SK-N-SH (cell line): ENCODE data around the gene BRINP2. TPM values are rescaled to one million over a fixed set of nuclear protein-coding genes. Genes with fewer than 3 reads are reported as not detected.

Source experiments
- CTCF ChIA-PET: fragments of 300-600, 350-600 bp; formaldehyde crosslinking; extraction: SDS; loops from one replicate; lab custom pipeline; 2021; lab: Yijun Ruan, JAX
- POLR2A ChIA-PET: fragments of 350-600 bp; sonication (Branson Sonifier 250); formaldehyde crosslinking; extraction: SDS; loops from one replicate; lab custom pipeline; 2020; ENCODE audit warnings: antibody characterized with exemption, inconsistent platforms; lab: Yijun Ruan, JAX
- DNase-seq: peaks from one replicate; pipeline ENCODE4 v3.0.0; 2012
- H2AFZ ChIP-seq: fragments of 200-600 bp; sonication (generic); 2 replicates; pipeline ENCODE4 v1.8.1; 2016; ENCODE audit warnings: antibody characterized with exemption, mild to moderate bottlenecking, low read depth
- H3F3A ChIP-seq: fragments of 200-600 bp; sonication (generic); replicated peaks from 2 replicates; pipeline ENCODE3; 2016; ENCODE audit warnings: antibody characterized with exemption, mild to moderate bottlenecking; ENCODE audit not compliant: insufficient read depth
- H3K27ac ChIP-seq, 2 experiments: fragments of 200-500 bp in 1 of 2; fragments of 200-600 bp in 1 of 2; sonication (Bioruptor generic) in 1 of 2; sonication (generic), shearing (Covaris generic) in 1 of 2; 2 replicates each; pipeline versions ENCODE4 v1.5.1 to v1.6.1; 2014 to 2016; ENCODE audit warnings: low read depth in 2 of 2, inconsistent platforms in 1 of 2, low read length in 1 of 2, mild to moderate bottlenecking in 1 of 2, mixed read lengths in 1 of 2
- H3K27me3 ChIP-seq: fragments of 200-600 bp; sonication (generic), shearing (Covaris generic); 2 replicates; pipeline ENCODE4 v1.6.1; 2016; ENCODE audit warnings: mixed run types; ENCODE audit not compliant: insufficient read depth
- H3K36me3 ChIP-seq, 2 experiments: fragments of 200-500 bp in 1 of 2; fragments of 200-600 bp in 1 of 2; sonication (Bioruptor generic) in 1 of 2; sonication (generic) in 1 of 2; replicated peaks in 1 of 2; 2 replicates each; pipeline versions ENCODE3 to v1.5.1; 2014 to 2016; ENCODE audit warnings: low read length in 1 of 2, mild to moderate bottlenecking in 1 of 2; ENCODE audit not compliant: insufficient read depth in 2 of 2, control insufficient read depth in 1 of 2
- H3K4me1 ChIP-seq, 2 experiments: fragments of 200-500 bp in 1 of 2; fragments of 200-600 bp in 1 of 2; sonication (Bioruptor generic) in 1 of 2; sonication (generic), shearing (Covaris generic) in 1 of 2; 2 replicates each; pipeline versions ENCODE4 v1.5.1 to v1.6.1; 2014 to 2016; ENCODE audit warnings: low read depth in 1 of 2, low read length in 1 of 2, mixed run types in 1 of 2; ENCODE audit not compliant: insufficient read depth in 2 of 2, control insufficient read depth in 1 of 2
- H3K4me2 ChIP-seq: fragments of 200-600 bp; sonication (generic), shearing (Covaris generic); 2 replicates; pipeline ENCODE4 v1.6.1; 2017; ENCODE audit warnings: mixed run types
- H3K4me3 ChIP-seq, 2 experiments: fragments of 200-500 bp in 1 of 2; fragments of 200-600 bp in 1 of 2; sonication (Bioruptor generic) in 1 of 2; sonication (generic), shearing (Covaris generic) in 1 of 2; 2 replicates each; pipeline versions ENCODE4 v1.5.1 to v1.8.1; 2014 to 2016; ENCODE audit warnings: low read depth in 2 of 2, inconsistent platforms in 1 of 2, low read length in 1 of 2, mild to moderate bottlenecking in 1 of 2, mixed read lengths in 1 of 2, moderate library complexity in 1 of 2
- H3K79me2 ChIP-seq: fragments of 200-600 bp; sonication (generic); 2 replicates; pipeline ENCODE4 v1.8.1; 2017; ENCODE audit warnings: mild to moderate bottlenecking; ENCODE audit not compliant: insufficient read depth
- H3K9ac ChIP-seq: fragments of 200-600 bp; sonication (generic); 2 replicates; pipeline ENCODE4 v1.6.1; 2017; ENCODE audit warnings: mixed run types
- H3K9me2 ChIP-seq: fragments of 200-600 bp; sonication (generic); 2 replicates; pipeline ENCODE4 v1.6.1; 2017; ENCODE audit warnings: mixed run types
- H3K9me3 ChIP-seq: fragments of 200-600 bp; sonication (generic); 2 replicates; pipeline ENCODE4 v1.6.1; 2017; ENCODE audit warnings: mixed run types, mild to moderate bottlenecking, moderate library complexity
- H4K20me1 ChIP-seq: fragments of 200-600 bp; sonication (generic); 2 replicates; pipeline ENCODE4 v1.6.1; 2017; ENCODE audit warnings: mild to moderate bottlenecking, mixed run types; ENCODE audit not compliant: insufficient read depth
- FOXJ3 ChIP-seq: sonication (generic); formaldehyde crosslinking; IDR thresholded peaks from 2 replicates; pipeline ENCODE4 v1.5.1; 2020; ENCODE audit warnings: mild to moderate bottlenecking, missing genetic modification reagents
- JUND ChIP-seq: IDR thresholded peaks from 2 replicates; pipeline ENCODE4 v1.4.0; 2012
- MEF2A ChIP-seq: IDR thresholded peaks from 2 replicates; pipeline ENCODE4 v1.4.0; 2012; ENCODE audit warnings: low read depth, borderline replicate concordance
- NRF1 ChIP-seq: IDR thresholded peaks from 2 replicates; pipeline ENCODE4 v1.6.1; 2012; ENCODE audit warnings: low read depth, mild to moderate bottlenecking, low read length
- RAD21 ChIP-seq: IDR thresholded peaks from 2 replicates; pipeline ENCODE4 v1.6.1; 2012; ENCODE audit warnings: mild to moderate bottlenecking, low read length
- TCF12 ChIP-seq: IDR thresholded peaks from 2 replicates; pipeline ENCODE4 v1.4.0; 2012
- TEAD4 ChIP-seq: IDR thresholded peaks from 2 replicates; pipeline ENCODE4 v1.4.0; 2012; ENCODE audit warnings: mild to moderate bottlenecking, borderline replicate concordance; ENCODE audit not compliant: insufficient read depth
- polyA plus RNA-seq, 3 experiments: library from polyadenylated mRNA; depleted of rRNA; stranded (reverse); fragments of >200 nt; gene quantifications; 2 replicates each; pipeline ENCODE4 v1.2.3, GENCODE V29; 2012
- TF ChIP-seq, protein P1 (sequence below): fragments of 150-350 bp; IDR thresholded peaks from 2 replicates; pipeline ENCODE4 v1.6.1; 2017; ENCODE audit warnings: antibody characterized with exemption, low read length, low read depth, borderline replicate concordance
- TF ChIP-seq, protein P2 (sequence below): IDR thresholded peaks from 2 replicates; pipeline ENCODE4; 2012
- TF ChIP-seq, protein P3 (sequence below): fragments of 150-350 bp; IDR thresholded peaks from 2 replicates; pipeline ENCODE4 v1.6.1; 2016; ENCODE audit warnings: mild to moderate bottlenecking, low read depth, low read length
- TF ChIP-seq, protein P4 (sequence below): IDR thresholded peaks from 2 replicates; pipeline ENCODE4 v1.4.0; 2012; ENCODE audit warnings: low read depth, borderline replicate concordance

BRINP2 gene
- polyA plus RNA-seq, 1 of the 3 experiments (the other 2 are of a cell fraction): 0.12 TPM

DNA sequence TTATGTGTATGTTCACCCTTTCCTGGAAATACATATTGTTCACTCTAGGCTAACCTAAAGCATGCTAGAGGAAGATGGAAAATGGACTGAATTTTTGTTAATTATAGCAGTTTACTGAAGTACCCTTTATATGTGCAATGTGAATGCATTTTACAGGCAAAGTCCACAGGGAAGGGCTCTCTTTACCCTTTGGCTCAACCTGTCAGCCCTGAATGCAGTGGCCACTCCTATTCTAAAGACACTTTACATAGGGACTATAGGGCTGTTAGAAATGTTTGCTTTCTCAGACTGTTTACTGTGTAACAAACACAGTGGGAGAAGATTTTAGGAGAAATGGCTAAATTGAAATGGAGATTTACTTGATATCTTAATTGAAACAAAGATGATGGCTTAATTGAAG, 78.5 kb downstream of the BRINP2 start:
- Histone ChIP-seq H3K36me3 (no peaks in the 10 kb centered on the region), H3K9me3 (no peaks in the 10 kb centered on the region), H3K79me2 (no peaks in the 10 kb centered on the region), H3K4me3 (no peak overlapping the region), H2AFZ (no peak overlapping the region), H3K9ac (no peak overlapping the region), H4K20me1 (no peaks in the 10 kb centered on the region), H3K4me1 (peaks cover 0 to 10% of the 10 kb centered on the region in 2 experiments; a peak in 1 of 4 replicates), H3K9me2 (no peaks in the 10 kb centered on the region), H3K27me3 (no peaks in the 10 kb centered on the region), H3K4me2 (no peak overlapping the region), H3K27ac (no peak overlapping the region)
- CTCF ChIA-PET: no interaction called here
- POLR2A ChIA-PET: no interaction called here
- DNase-seq: no peak
- no peak for TF ChIP-seq MEF2A
- TF ChIP-seq, protein P1, sequence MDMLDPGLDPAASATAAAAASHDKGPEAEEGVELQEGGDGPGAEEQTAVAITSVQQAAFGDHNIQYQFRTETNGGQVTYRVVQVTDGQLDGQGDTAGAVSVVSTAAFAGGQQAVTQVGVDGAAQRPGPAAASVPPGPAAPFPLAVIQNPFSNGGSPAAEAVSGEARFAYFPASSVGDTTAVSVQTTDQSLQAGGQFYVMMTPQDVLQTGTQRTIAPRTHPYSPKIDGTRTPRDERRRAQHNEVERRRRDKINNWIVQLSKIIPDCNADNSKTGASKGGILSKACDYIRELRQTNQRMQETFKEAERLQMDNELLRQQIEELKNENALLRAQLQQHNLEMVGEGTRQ: no peak
- TF ChIP-seq, protein P2, sequence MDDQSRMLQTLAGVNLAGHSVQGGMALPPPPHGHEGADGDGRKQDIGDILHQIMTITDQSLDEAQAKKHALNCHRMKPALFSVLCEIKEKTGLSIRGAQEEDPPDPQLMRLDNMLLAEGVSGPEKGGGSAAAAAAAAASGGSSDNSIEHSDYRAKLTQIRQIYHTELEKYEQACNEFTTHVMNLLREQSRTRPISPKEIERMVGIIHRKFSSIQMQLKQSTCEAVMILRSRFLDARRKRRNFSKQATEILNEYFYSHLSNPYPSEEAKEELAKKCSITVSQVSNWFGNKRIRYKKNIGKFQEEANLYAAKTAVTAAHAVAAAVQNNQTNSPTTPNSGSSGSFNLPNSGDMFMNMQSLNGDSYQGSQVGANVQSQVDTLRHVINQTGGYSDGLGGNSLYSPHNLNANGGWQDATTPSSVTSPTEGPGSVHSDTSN: no peak
- TF ChIP-seq TCF12: no peak
- TF ChIP-seq, protein P3, sequence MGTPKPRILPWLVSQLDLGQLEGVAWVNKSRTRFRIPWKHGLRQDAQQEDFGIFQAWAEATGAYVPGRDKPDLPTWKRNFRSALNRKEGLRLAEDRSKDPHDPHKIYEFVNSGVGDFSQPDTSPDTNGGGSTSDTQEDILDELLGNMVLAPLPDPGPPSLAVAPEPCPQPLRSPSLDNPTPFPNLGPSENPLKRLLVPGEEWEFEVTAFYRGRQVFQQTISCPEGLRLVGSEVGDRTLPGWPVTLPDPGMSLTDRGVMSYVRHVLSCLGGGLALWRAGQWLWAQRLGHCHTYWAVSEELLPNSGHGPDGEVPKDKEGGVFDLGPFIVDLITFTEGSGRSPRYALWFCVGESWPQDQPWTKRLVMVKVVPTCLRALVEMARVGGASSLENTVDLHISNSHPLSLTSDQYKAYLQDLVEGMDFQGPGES: no peak
- TF ChIP-seq, all 33 proteins: peak for 0
- no peaks in the 10 kb centered on the region for H3F3A ChIP-seq

DNA sequence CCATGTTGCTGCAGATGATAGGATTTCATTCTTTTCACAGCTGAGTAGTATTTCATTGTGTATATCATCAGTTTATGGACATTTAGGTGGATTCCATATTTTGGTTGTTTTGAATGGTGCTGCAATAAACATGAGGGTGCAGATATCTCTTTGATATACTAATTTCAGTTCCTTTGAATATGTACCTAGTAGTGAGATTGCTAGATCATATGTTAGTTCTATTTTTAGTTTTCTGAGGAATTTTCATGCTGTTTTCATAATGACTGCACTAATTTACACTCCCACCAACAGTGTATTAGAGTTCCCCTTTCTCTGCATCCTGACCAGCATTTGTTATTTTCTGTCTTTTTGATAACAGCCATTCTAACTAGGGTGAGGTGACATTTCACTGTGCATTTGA, 82.1 kb downstream of the BRINP2 start:
- DNase-seq: no peak
- no peaks in the 10 kb centered on the region for H3K9me3 ChIP-seq
- H3F3A ChIP-seq: no peaks in the 10 kb centered on the region
- peaks cover 0 to 2% of the 10 kb centered on the region in 2 experiments; a peak in 2 of 4 replicates for H3K4me1 ChIP-seq
- no peak overlapping the region for H3K4me3 ChIP-seq
- H3K9me2 ChIP-seq: no peaks in the 10 kb centered on the region
- H3K27me3 ChIP-seq: no peaks in the 10 kb centered on the region
- no peak overlapping the region for H3K4me2 ChIP-seq
- H2AFZ ChIP-seq: no peak overlapping the region
- POLR2A ChIA-PET: no interaction called here
- H3K79me2 ChIP-seq: no peaks in the 10 kb centered on the region
- H4K20me1 ChIP-seq: no peaks in the 10 kb centered on the region
- CTCF ChIA-PET: no interaction called here
- peaks cover 0 to 3% of the 10 kb centered on the region in 2 experiments for H3K36me3 ChIP-seq
- H3K27ac ChIP-seq: no peak overlapping the region
- H3K9ac ChIP-seq: no peak overlapping the region
- TF ChIP-seq, protein P4, sequence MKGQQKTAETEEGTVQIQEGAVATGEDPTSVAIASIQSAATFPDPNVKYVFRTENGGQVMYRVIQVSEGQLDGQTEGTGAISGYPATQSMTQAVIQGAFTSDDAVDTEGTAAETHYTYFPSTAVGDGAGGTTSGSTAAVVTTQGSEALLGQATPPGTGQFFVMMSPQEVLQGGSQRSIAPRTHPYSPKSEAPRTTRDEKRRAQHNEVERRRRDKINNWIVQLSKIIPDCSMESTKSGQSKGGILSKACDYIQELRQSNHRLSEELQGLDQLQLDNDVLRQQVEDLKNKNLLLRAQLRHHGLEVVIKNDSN: no peak
- TF ChIP-seq RAD21: no peak
- no peak for TF ChIP-seq JUND
- TF ChIP-seq NRF1: no peak
- TF ChIP-seq TEAD4: no peak
- no peak for TF ChIP-seq FOXJ3 (CRISPR knock-in tag)
- TF ChIP-seq, all 33 proteins: peak for 0
